Mesendoderm (in vitro differentiated cells): Measurements from ENCODE around the gene SLC5A6.

Experiments used
- DNase-seq: peaks from one replicate; pipeline ENCODE4 v3.0.0; 2013
- H2AK5ac ChIP-seq: 2 replicates; pipeline ENCODE4 v1.6.1; 2013; ENCODE audit warnings: low read length, inconsistent platforms
- H2BK120ac ChIP-seq: 2 replicates; pipeline ENCODE4 v1.6.1; 2013; ENCODE audit warnings: low read depth, mild to moderate bottlenecking, low read length, moderate library complexity, mixed read lengths
- H2BK15ac ChIP-seq: replicated peaks from 2 replicates; pipeline ENCODE4 v1.6.1; 2013; ENCODE audit warnings: low read depth, mild to moderate bottlenecking, moderate library complexity
- H2BK5ac ChIP-seq: 2 replicates; pipeline ENCODE4 v1.6.1; 2013; ENCODE audit warnings: low read length, inconsistent platforms
- H3K18ac ChIP-seq: 2 replicates; pipeline ENCODE4 v1.6.1; 2013; ENCODE audit warnings: mild to moderate bottlenecking, low read length, mixed read lengths
- H3K23ac ChIP-seq: one replicate; pipeline ENCODE4 v1.6.1; 2013; ENCODE audit warnings: low read length
- H3K27ac ChIP-seq: 2 replicates; pipeline ENCODE4 v1.5.1; 2013; ENCODE audit warnings: low read depth, mild to moderate bottlenecking, inconsistent platforms, low read length, moderate library complexity
- H3K27me3 ChIP-seq: 2 replicates; pipeline ENCODE4 v1.6.1; 2013; ENCODE audit warnings: low read length, control low read depth, mild to moderate bottlenecking, inconsistent platforms; ENCODE audit not compliant: insufficient read depth, poor library complexity
- H3K36me3 ChIP-seq: 2 replicates; pipeline ENCODE4 v1.6.1; 2013; ENCODE audit warnings: low read length, inconsistent platforms; ENCODE audit not compliant: control insufficient read depth, insufficient read depth
- H3K4ac ChIP-seq: one replicate; pipeline ENCODE4 v1.6.1; 2013; ENCODE audit warnings: low read depth, mild to moderate bottlenecking, low read length, moderate library complexity
- H3K4me1 ChIP-seq: 2 replicates; pipeline ENCODE4 v1.6.1; 2013; ENCODE audit warnings: low read depth, low read length, inconsistent platforms; ENCODE audit not compliant: control insufficient read depth
- H3K4me2 ChIP-seq: 2 replicates; pipeline ENCODE4 v1.6.1; 2013; ENCODE audit warnings: low read length
- H3K4me3 ChIP-seq: 2 replicates; pipeline ENCODE4 v1.5.1; 2013; ENCODE audit warnings: mild to moderate bottlenecking, low read length
- H3K56ac ChIP-seq: one replicate; pipeline ENCODE4 v1.6.1; 2013; ENCODE audit warnings: low read length
- H3K79me1 ChIP-seq: 2 replicates; pipeline ENCODE4 v1.6.1; 2013; ENCODE audit warnings: low read length, inconsistent platforms
- H3K79me2 ChIP-seq: 2 replicates; pipeline ENCODE4 v1.6.1; 2013; ENCODE audit warnings: mild to moderate bottlenecking, low read length; ENCODE audit not compliant: control insufficient read depth, insufficient read depth
- H3K9ac ChIP-seq: 2 replicates; pipeline ENCODE4 v1.6.1; 2013; ENCODE audit warnings: low read length, inconsistent platforms
- H4K5ac ChIP-seq: one replicate; pipeline ENCODE4 v1.6.1; 2013; ENCODE audit warnings: low read length
- H4K8ac ChIP-seq: one replicate; pipeline ENCODE4 v1.6.1; 2013; ENCODE audit warnings: low read depth, mild to moderate bottlenecking, control low read depth, low read length, moderate library complexity
- WGBS: extraction: QIAGEN DNeasy Blood & Tissue Kit; methylation state at CpG from one replicate; pipeline ENCODE4 v1.1.7; 2013; ENCODE audit warnings: low lambda C conversion rate, missing lambda C conversion rate; ENCODE audit not compliant: insufficient coverage; ENCODE audit errors: extremely low coverage; 5-methylcytosine and 5-hydroxymethylcytosine counted together

Gene SLC5A6

DNA sequence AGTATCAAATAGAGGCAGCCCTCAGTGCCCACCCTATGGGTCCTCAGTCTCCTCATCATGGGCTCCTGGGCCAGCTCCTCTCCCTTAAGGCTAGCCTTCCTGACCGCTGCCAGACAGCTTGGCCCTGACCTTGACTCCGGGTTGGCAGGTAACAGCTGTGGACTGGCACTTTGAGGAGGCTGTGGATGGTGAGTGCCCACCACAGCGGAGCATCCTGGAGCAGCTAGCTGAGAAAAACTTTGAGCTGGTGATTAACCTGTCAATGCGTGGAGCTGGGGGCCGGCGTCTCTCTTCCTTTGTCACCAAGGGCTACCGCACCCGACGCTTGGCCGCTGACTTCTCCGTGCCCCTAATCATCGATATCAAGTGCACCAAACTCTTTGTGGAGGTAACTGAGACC, 24.1 kb upstream of the SLC5A6 start:
- no peak overlapping the region for H3K18ac ChIP-seq
- no peak overlapping the region for H3K27ac ChIP-seq
- no peak overlapping the region for H2AK5ac ChIP-seq
- no peak overlapping the region for H3K23ac ChIP-seq
- no peak overlapping the region for H2BK15ac ChIP-seq
- H3K4me3 ChIP-seq, result no peak overlapping the region
- H3K27me3 ChIP-seq, result no peaks in the 10 kb centered on the region
- peaks cover 64% of the 10 kb centered on the region for H3K36me3 ChIP-seq
- no peak overlapping the region for H3K4me2 ChIP-seq
- no peaks in the 10 kb centered on the region for H3K79me1 ChIP-seq
- no peak overlapping the region for H2BK5ac ChIP-seq
- H3K9ac ChIP-seq, result no peak overlapping the region
- no CpG with 5 or more reads among the region's 12 CpGs for WGBS
- no peak overlapping the region for H4K8ac ChIP-seq
- H2BK120ac ChIP-seq, result no peak overlapping the region
- no peaks in the 10 kb centered on the region for H3K4me1 ChIP-seq
- H3K56ac ChIP-seq, result no peak overlapping the region
- H4K5ac ChIP-seq, result no peak overlapping the region
- H3K4ac ChIP-seq, result no peak overlapping the region
- H3K79me2 ChIP-seq, result no peaks in the 10 kb centered on the region
- DNase-seq, result no peak

DNA sequence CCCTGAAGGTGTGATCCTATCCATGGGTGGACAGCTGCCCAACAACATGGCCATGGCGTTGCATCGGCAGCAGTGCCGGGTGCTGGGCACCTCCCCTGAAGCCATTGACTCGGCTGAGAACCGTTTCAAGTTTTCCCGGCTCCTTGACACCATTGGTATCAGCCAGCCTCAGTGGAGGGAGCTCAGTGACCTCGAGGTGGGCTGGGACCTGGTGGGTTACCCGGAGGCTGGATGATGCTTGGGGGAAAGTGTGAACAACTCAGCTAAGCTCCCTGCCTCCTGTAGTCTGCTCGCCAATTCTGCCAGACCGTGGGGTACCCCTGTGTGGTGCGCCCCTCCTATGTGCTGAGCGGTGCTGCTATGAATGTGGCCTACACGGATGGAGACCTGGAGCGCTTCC, 21.3 kb upstream of the SLC5A6 start:
- H2BK5ac ChIP-seq, result no peak overlapping the region
- WGBS, result no CpG with 5 or more reads among the region's 14 CpGs
- no peak overlapping the region for H3K56ac ChIP-seq
- no peak overlapping the region for H3K9ac ChIP-seq
- H3K4me3 ChIP-seq, result no peak overlapping the region
- peaks cover 51% of the 10 kb centered on the region for H3K36me3 ChIP-seq
- no peak overlapping the region for H4K5ac ChIP-seq
- no peak overlapping the region for H2BK120ac ChIP-seq
- H2AK5ac ChIP-seq, result no peak overlapping the region
- H4K8ac ChIP-seq, result no peak overlapping the region
- H2BK15ac ChIP-seq, result no peak overlapping the region
- no peaks in the 10 kb centered on the region for H3K79me1 ChIP-seq
- no peaks in the 10 kb centered on the region for H3K4me1 ChIP-seq
- H3K27me3 ChIP-seq, result no peaks in the 10 kb centered on the region
- H3K79me2 ChIP-seq, result no peaks in the 10 kb centered on the region
- DNase-seq, result no peak
- H3K18ac ChIP-seq, result no peak overlapping the region
- H3K4ac ChIP-seq, result no peak overlapping the region
- no peak overlapping the region for H3K4me2 ChIP-seq
- H3K23ac ChIP-seq, result no peak overlapping the region
- no peak overlapping the region for H3K27ac ChIP-seq

DNA sequence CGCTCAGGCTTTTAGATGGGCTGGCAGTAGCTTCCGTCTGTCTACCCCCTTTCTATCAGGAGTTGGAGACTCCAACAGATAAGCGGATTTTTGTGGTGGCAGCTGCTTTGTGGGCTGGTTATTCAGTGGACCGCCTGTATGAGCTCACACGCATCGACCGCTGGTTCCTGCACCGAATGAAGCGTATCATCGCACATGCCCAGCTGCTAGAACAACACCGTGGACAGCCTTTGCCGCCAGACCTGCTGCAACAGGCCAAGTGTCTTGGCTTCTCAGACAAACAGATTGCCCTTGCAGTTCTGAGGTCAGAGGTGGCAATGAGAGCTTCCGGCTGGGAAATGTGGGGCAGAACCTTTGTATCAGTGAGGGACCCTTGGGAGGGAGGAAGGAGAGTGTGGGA, 19.9 kb upstream of the SLC5A6 start:
- H3K36me3 ChIP-seq, result peaks cover 47% of the 10 kb centered on the region
- no peaks in the 10 kb centered on the region for H3K79me2 ChIP-seq
- WGBS, result no CpG with 5 or more reads among the region's 13 CpGs
- no peaks in the 10 kb centered on the region for H3K27me3 ChIP-seq
- no peak overlapping the region for H2BK15ac ChIP-seq
- H3K4ac ChIP-seq, result no peak overlapping the region
- H2BK5ac ChIP-seq, result no peak overlapping the region
- no peak overlapping the region for H3K4me3 ChIP-seq
- no peaks in the 10 kb centered on the region for H3K4me1 ChIP-seq
- H2BK120ac ChIP-seq, result no peak overlapping the region
- no peaks in the 10 kb centered on the region for H3K79me1 ChIP-seq
- H3K4me2 ChIP-seq, result no peak overlapping the region
- DNase-seq, result no peak
- no peak overlapping the region for H4K8ac ChIP-seq
- no peak overlapping the region for H3K27ac ChIP-seq
- no peak overlapping the region for H4K5ac ChIP-seq
- no peak overlapping the region for H3K23ac ChIP-seq
- H3K56ac ChIP-seq, result no peak overlapping the region
- H3K18ac ChIP-seq, result no peak overlapping the region
- H3K9ac ChIP-seq, result no peak overlapping the region
- no peak overlapping the region for H2AK5ac ChIP-seq

DNA sequence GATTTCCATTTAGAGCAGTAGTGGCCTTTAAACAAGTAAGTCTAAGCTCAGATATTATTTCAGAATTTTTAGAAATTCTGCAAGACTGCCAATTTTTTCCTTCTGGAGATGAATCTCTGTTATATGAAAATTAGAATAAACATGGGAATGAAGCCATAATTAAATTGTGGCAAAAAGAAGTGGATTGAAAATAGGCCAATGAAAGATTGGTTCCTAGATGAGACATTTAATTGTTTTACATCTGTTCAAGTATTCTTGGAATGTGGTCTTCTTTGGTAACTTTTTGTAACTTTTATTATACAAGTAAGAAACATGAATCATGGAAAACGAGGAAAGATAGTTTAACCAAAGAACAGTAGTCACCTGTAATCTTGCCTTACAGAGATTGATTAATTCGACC, 15.4 kb upstream of the SLC5A6 start:
- peaks cover under 1% of the 10 kb centered on the region for H3K79me1 ChIP-seq
- H3K4me1 ChIP-seq, result no peaks in the 10 kb centered on the region
- H2BK120ac ChIP-seq, result no peak overlapping the region
- no peak overlapping the region for H3K4me2 ChIP-seq
- H3K27me3 ChIP-seq, result no peaks in the 10 kb centered on the region
- no peak overlapping the region for H4K5ac ChIP-seq
- WGBS, result no CpG with 5 or more reads among the region's 2 CpGs
- H3K9ac ChIP-seq, result no peak overlapping the region
- no peak for DNase-seq
- no peaks in the 10 kb centered on the region for H3K79me2 ChIP-seq
- no peak overlapping the region for H2BK5ac ChIP-seq
- no peak overlapping the region for H3K27ac ChIP-seq
- no peak overlapping the region for H2AK5ac ChIP-seq
- no peak overlapping the region for H3K4ac ChIP-seq
- peaks cover 43% of the 10 kb centered on the region for H3K36me3 ChIP-seq
- no peak overlapping the region for H3K23ac ChIP-seq
- no peak overlapping the region for H2BK15ac ChIP-seq
- H3K56ac ChIP-seq, result no peak overlapping the region
- H3K4me3 ChIP-seq, result no peak overlapping the region
- H4K8ac ChIP-seq, result no peak overlapping the region
- no peak overlapping the region for H3K18ac ChIP-seq

DNA sequence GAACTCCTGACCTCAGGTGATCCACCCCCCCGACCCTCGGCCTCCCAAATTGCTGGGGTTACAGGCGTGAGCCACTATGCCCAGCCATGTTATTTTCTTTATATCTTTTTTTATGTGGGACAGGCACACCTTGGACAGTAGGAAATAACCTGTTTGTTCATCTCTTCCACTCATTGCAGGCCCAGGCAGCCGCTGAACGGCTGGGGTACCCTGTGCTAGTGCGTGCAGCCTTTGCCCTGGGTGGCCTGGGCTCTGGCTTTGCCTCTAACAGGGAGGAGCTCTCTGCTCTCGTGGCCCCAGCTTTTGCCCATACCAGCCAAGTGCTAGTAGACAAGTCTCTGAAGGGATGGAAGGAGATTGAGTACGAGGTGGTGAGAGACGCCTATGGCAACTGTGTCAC, 13.5 kb upstream of the SLC5A6 start:
- Histone ChIP-seq H3K23ac (no peak overlapping the region), H3K4me1 (no peaks in the 10 kb centered on the region), H2BK120ac (no peak overlapping the region), H3K56ac (no peak overlapping the region), H2AK5ac (no peak overlapping the region), H2BK15ac (no peak overlapping the region), H3K27ac (no peak overlapping the region), H3K4me3 (no peak overlapping the region), H3K79me1 (peaks cover 3% of the 10 kb centered on the region), H3K36me3 (peaks cover 36% of the 10 kb centered on the region), H3K4ac (no peak overlapping the region), H3K9ac (no peak overlapping the region), H4K5ac (no peak overlapping the region), H3K4me2 (no peak overlapping the region), H3K27me3 (no peaks in the 10 kb centered on the region), H4K8ac (no peak overlapping the region), H3K79me2 (no peaks in the 10 kb centered on the region), H3K18ac (no peak overlapping the region), H2BK5ac (no peak overlapping the region)
- DNase-seq, result no peak
- WGBS, result no CpG with 5 or more reads among the region's 9 CpGs

DNA sequence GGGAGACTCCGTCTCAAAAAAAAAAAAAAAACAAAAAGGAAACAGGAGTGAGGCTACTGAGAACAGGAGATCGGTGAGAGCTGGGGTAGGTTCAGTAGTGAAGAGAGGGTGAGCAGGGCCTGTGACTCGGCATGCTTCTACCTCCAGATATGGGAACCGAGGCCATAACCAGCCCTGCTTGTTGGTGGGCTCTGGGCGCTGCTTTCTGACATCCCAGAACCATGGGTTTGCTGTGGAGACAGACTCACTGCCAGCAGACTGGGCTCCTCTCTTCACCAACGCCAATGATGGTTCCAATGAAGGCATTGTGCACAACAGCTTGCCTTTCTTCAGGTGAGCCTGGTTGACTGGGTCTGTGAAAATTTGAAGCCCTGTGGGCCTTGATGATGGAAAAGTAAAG, 11.3 kb upstream of the SLC5A6 start:
- Histone ChIP-seq H3K4ac (no peak overlapping the region), H3K4me1 (peaks cover 1% of the 10 kb centered on the region), H3K4me2 (no peak overlapping the region), H2AK5ac (no peak overlapping the region), H3K23ac (no peak overlapping the region), H3K18ac (no peak overlapping the region), H3K9ac (no peak overlapping the region), H3K79me1 (peaks cover 11% of the 10 kb centered on the region), H3K79me2 (peaks cover 7% of the 10 kb centered on the region), H2BK15ac (no peak overlapping the region), H3K27ac (no peak overlapping the region), H3K36me3 (peaks cover 36% of the 10 kb centered on the region), H2BK120ac (no peak overlapping the region), H4K5ac (no peak overlapping the region), H2BK5ac (no peak overlapping the region), H3K56ac (no peak overlapping the region), H4K8ac (no peak overlapping the region), H3K4me3 (no peak overlapping the region), H3K27me3 (no peaks in the 10 kb centered on the region)
- no peak for DNase-seq
- no CpG with 5 or more reads among the region's 6 CpGs for WGBS
